ENCODE data around the gene KIAA0232. TPM values are rescaled to one million over a fixed set of nuclear protein-coding genes. Genes with fewer than 3 reads are reported as not detected.
A peak's percentile ranks its signal among the peaks of the same experiment; 100 is the strongest.
"Not testable (repeated sequence)": the region's sequence is repeated elsewhere in the genome, so short reads cannot be mapped to it uniquely, and the experiment has no call there.

Gene KIAA0232
- total RNA-seq, 1 experiment from 2014 or later: 8.5 TPM

DNA sequence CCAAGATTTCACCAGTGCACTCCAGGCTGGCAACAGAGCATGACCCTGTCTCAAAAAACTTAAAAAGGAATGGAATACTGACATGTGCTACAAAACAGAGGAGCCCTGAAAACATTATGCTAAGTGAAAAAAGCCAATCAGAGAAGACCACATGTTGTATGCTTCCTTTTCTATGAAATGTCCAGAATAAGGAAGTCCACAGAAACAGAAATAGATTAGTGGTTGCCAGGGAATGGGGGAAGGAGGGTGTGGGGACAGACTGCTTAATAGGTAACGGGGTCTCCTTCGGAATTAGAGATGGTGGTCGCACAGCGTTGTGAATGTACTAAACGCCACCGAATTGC, 30.1 kb upstream of the KIAA0232 start:
- in situ Hi-C loops (cut with HindIII; ENCODE audit: low pct_unique_long_range_greater_than_20kb, low sequenced_read_pairs): no loop called here
- no peak for DNase-seq (ENCODE audit: low read depth, low spot score)

DNA sequence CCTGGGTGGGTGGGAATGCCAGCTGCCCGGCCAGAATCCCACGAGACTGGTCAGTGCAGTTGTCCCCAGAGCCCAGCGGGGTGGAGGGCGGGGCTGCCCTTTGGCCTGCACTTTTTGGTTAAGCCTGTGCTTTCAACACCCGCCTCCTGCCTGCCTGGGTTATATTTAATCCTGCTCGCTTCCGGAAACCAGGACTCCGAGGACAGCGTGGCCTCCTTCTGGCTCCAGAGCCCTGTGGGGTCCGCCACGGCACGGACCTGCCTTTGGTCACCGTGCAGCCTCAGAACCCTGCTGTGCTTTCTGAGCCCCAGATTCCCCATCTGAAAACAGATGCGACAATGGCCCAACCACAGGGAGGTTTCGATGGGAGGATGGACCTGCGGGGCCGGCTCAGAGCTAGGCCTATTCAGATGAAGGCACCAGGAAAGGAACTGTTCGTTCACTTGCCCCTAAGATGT, 29.4 kb upstream of the KIAA0232 start:
- in situ Hi-C loops (cut with HindIII; ENCODE audit: low pct_unique_long_range_greater_than_20kb, low sequenced_read_pairs): no loop called here
- DNase-seq (ENCODE audit: low read depth, low spot score): no peak

DNA sequence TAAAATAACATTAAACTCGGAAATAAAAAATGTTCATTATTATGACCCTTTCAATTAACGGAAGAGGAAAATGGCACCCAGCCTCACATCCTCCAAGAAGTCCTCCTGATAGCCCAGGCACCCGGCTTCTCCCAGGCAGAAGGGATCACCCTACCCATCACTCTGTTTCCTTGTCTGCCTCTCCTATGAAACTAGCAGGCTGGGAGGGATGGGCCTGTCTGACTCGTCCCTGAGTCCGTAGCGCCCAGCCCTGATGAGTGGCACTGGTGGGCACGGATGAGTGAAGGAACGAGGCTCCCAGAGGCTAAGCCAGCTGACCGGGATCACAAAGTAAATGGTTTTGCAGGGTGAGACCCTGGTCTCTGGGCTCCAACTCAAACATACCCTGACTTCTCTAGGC, 28.6 kb upstream of the KIAA0232 start:
- in situ Hi-C loops (cut with HindIII; ENCODE audit: low pct_unique_long_range_greater_than_20kb, low sequenced_read_pairs): no loop called here
- DNase-seq (ENCODE audit: low read depth, low spot score): no peak

DNA sequence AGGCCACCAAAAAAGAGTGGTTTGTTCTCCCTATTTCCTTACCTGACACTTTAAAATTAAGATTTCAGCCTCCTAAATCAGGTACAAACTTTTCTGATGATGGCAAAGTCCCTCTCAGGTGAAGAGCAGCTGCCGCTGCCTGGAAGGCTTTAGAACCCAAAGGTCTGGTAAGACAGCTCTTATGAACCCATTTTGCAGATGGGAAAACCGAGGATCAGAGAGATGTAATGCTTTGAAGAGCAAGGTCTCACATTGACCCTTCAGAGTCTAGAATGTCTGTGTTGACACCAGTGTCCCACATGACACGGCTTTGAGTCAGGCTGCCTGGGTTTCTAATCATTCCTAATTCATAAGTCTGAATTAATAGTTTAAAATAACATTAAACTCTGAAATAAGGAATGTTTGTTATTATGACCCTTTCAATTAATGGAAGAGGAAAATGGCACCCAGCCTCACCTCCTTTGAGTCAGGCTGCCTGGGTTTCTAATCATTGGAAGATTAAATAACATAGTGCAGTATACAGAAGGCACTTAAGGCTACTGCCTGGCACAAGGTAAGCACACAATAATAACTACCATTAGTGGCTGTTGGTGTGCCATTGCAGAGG, 27.9 kb upstream of the KIAA0232 start:
- DNase-seq (ENCODE audit: low read depth, low spot score): no peak
- in situ Hi-C loops (cut with HindIII; ENCODE audit: low pct_unique_long_range_greater_than_20kb, low sequenced_read_pairs): no loop called here

DNA sequence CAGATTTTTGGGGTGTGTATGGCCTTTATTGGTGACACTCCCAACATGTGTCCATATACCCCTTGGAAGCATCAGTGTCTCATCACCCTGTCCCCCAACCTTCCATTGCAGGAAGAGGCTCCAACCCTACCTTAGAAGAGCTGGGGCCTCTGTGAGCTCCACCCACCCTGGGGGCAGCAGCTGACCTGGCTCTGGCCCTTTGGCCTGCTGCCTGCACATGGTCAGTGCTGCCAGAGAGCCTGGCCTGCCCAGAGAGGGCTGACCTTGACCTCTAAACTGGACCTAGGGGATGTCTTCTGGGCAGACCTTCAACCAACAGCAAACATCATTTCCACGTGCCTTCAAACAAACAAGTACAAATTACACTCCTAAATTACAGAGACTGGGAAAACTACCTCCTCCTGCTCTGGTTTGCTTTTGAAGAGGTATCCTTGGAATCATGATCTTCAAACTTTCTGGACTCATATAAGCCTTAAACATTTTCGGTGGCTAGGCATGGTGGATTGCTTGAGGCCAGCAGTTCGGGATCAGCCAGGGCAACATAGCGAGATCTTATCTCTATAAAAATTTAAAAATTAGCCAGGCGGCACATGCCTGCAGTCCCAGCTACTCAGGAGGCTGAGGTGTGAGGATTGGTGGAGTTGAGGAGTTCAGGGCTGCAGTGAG, 27.3 kb upstream of the KIAA0232 start:
- DNase-seq (ENCODE audit: low read depth, low spot score): no peak
- in situ Hi-C loops (cut with HindIII; ENCODE audit: low pct_unique_long_range_greater_than_20kb, low sequenced_read_pairs): no loop called here

DNA sequence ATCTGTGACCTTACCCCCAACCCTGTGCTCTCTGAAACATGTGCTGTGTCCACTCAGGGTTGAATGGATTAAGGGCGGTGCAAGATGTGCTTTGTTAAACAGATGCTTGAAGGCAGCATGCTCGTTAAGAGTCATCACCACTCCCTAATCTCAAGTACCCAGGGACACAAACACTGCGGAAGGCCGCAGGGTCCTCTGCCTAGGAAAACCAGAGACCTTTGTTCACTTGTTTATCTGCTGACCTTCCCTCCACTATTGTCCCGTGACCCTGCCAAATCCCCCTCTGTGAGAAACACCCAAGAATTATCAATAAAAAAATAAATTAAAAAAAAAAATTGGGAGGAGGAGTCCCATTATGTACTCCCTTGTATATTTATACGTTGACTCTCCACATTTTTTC, 26.2 kb upstream of the KIAA0232 start:
- DNase-seq (ENCODE audit: low read depth, low spot score); in situ Hi-C loops (cut with HindIII; ENCODE audit: low pct_unique_long_range_greater_than_20kb, low sequenced_read_pairs): not testable (repeated sequence)

DNA sequence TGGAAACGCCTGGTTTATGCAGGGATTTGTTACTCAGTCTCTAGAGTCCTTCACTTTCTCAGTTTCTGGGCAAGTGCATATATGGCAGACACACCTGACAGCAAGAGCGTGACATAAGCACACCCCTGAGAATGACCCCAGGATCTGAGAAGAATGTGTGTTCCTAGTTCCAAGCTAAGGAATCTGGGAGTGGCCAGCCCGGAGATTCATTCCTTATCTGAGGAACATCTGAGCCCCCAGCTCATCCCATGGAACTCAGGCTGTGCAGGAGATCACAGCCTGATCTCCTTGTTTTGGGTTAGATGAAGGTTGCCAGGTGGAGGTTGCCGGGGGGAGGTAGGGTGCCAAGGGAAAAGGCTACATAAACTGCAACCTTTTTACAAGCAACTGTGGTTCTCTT, 23.8 kb upstream of the KIAA0232 start:
- in situ Hi-C loops (cut with HindIII; ENCODE audit: low pct_unique_long_range_greater_than_20kb, low sequenced_read_pairs): no loop called here
- no peak for DNase-seq (ENCODE audit: low read depth, low spot score)

DNA sequence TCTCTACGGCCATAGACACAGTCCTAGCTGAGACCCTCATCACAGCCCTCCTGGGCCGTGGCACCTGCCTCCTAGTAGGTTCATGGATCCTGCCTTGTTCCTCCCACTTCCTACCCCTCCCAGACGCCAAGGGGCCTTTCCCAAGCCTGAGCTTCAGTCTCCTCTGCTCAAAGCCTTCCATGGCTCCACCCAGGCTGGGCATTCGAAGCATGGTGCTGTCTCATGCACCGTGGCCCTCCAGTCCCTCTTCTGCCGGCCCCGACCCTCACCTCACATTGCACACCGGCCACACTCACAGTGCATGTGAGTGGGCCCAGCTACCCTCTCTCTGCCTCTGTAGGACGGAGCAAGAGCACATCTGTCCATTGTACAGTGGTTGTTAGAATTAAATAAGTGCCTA, 21.7 kb upstream of the KIAA0232 start:
- DNase-seq (ENCODE audit: low read depth, low spot score): no peak
- in situ Hi-C loops (cut with HindIII; ENCODE audit: low pct_unique_long_range_greater_than_20kb, low sequenced_read_pairs): no loop called here

DNA sequence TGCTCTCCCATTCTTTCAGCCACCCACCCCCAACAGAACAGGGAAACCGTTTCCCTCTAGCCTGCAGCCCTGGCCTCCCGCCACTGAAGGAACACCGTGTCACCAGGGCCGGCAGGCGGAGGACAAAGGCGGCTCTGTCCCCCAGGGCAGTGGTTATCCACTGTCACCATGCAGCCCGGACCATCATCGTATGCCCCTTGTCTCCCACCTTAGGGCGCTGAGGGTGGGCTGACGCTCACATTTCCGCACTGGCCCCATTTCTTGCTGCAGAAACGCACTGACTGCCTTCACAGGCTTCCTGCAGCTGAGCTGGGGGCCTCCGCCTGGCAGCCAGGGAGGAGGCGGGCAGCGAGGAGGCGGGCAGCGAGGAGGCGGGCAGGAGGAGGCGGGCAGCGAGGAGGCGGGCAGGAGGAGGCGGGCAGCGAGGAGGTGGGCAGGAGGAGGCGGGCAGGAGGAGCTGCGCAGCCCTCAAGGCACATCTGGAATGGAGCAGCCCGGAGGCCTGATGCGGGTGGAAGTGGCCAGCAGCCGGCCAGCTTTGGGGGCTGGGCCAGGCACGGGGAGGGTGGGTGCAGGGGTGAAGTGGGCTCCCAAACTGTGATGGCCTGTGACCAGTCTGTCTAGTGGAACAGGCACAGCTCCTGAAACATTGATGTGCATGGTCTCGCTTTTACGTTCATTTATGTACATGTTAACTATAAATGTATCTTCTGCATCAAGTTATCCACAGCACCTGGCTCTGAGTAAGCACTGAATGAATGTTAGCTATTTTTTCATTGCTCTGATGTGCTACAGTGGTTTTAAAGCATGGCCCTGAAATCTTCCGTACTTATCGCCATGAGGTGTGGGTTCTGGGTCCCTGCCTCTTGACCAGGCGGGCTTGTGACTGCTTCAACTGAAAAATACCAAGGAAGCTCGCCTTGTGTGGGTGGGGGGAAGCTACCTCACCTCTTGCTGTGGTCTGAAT, 20.6 kb upstream of the KIAA0232 start:
- in situ Hi-C loops (cut with HindIII; ENCODE audit: low pct_unique_long_range_greater_than_20kb, low sequenced_read_pairs): no loop called here
- DNase-seq (ENCODE audit: low read depth, low spot score): no peak

DNA sequence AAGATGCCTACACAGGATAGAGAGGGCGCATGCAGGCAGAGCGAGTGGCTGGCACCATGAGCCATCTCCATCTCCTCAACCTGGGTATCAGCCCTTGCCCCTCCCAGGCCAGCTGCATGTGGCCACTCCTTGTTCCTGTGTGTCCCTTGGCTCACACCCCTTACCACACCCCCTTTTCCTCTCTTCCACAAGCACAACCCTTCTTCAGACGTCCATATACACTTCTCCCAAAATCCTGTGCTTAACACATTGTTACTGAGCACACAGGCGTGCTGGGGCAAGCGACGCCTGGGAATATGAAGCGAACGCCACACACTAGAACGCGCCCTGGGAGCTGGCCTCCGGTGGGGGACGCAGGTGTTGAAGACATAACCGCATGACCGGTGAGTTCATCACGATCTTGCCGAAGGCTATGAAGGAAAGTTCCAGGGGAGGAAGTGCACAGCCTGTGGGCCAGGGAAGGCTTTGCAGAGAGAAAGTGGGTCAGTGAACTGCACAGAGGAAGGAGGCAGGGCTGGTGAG, 19.1 kb upstream of the KIAA0232 start:
- DNase-seq (ENCODE audit: low read depth, low spot score): peak; percentile 29
- in situ Hi-C loops (cut with HindIII; ENCODE audit: low pct_unique_long_range_greater_than_20kb, low sequenced_read_pairs): no loop called here

DNA sequence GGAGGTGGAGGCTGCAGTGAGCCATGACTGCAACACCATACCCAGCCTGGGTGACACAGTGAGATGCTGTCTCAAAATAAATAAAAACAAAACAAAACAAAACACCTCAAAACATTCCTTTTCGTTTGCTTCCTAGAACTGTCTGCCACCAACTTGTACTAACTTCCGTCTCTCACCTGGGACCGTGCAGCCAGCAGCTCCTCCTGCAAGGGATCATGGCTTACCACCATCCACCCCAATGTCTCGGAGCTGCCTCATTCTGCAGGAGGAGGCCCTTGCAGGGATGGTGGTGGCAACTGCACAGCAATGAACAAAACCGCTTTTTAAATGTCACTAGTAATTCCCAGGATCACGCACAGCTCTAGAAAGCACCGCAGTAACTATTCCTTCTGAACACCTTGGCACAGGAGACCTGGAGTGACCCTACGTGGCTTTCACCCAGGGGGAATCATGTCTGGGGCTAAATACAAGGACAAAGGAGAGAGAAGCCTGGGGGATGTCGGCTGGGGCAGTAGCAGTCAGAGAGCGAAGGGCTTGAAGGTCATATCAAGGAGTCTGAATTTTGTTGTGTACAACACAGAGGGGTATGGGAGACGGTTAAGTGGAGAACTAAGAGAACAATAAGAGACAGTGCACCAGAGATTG, 17.4 kb upstream of the KIAA0232 start:
- in situ Hi-C loops (cut with HindIII; ENCODE audit: low pct_unique_long_range_greater_than_20kb, low sequenced_read_pairs): no loop called here
- no peak for DNase-seq (ENCODE audit: low read depth, low spot score)

DNA sequence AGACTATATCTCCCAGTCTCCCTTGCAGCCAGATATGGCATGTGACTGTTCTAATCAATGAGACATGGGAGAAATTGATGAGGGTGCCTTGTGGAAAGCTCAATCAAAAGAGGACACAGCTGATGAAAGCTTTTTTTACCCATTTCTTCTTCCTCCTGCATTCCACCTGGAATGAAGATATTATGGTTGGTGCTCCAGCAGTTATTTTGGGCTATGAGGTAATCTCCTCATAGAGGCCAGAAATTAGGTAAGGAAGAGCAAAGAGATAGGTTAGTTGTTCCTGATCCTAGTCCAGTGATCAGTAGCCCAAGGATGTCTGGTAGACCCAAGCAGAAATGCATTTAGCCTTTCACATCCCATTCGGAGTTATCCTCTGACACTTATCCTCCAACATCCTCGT, 16.8 kb upstream of the KIAA0232 start:
- no peak for DNase-seq (ENCODE audit: low read depth, low spot score)
- in situ Hi-C loops (cut with HindIII; ENCODE audit: low pct_unique_long_range_greater_than_20kb, low sequenced_read_pairs): no loop called here

DNA sequence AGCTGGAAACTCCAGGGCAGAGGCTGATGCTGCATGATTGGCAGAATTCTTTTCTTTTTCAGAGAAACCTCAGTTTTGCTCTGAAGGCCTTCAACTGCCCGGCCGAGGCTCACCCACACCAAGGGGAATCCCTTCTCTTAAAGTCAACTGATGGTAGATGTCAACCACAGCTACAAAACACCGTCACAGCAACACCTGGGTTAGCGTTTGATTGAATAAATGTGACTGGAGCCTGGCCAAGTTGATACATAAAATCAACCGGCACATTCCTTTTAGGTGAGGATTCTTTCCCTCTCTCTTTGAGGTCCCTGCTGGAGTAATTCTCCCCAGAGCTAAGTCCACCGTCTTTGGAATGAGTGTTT, 15.2 kb upstream of the KIAA0232 start:
- no peak for DNase-seq (ENCODE audit: low read depth, low spot score)
- in situ Hi-C loops (cut with HindIII; ENCODE audit: low pct_unique_long_range_greater_than_20kb, low sequenced_read_pairs): no loop called here

DNA sequence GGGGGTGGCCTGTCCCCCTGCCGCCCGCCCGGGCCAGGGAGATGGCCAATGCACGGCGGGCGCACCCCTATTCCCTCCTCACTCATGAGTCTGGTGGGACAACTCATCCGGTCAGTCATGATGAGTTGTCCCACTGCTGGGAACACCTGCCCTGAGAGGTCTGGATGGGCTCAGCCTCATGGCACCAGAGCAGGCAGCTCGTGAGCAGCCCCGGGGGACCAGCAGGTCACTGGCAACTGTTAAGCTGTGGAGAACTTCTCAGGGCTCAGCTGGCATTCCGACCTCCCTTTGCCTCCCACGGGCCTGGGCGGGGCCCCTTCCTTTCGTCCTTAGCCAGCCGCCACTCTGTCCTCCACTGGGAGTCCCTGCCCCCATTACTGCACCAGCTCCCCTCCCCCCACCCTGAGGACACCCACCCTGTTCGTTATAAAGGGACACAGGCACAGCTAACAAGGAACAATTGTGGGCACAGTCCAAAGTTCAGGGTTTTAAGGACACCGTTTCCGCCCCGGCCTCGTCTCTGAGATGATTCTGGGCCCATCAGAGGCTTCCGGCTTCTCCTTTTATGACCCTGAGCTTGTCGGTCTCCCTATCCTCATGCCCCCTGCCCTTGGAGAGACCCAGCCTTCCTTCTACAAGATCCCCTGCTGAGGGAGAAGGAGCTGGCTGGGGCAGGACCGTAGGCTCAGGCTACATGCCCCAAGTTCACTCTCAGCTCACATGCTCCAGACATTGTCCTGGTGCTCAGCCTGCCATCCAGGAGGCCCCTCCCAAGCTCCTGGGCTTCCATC, 14.6 kb upstream of the KIAA0232 start:
- in situ Hi-C loops (cut with HindIII; ENCODE audit: low pct_unique_long_range_greater_than_20kb, low sequenced_read_pairs): no loop called here
- no peak for DNase-seq (ENCODE audit: low read depth, low spot score)

DNA sequence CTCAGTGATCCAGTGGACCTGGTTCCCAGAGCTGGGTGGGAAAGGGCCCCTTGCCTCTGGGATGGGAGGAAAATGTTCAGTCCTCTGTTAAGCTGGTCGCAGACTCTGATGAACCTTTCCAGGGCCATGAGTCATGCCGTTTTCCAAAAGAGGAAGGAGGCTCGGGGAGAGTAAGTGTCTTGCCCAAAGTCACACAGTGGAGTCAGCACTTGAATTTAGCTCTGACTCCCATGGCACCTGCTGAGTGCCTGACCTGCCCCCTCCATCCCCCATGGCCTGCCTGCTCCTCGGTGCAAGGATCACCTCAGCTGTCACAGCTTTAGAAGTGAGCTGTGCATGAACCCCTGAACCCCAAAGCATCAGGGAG, 14.0 kb upstream of the KIAA0232 start:
- DNase-seq (ENCODE audit: low read depth, low spot score): no peak
- in situ Hi-C loops (cut with HindIII; ENCODE audit: low pct_unique_long_range_greater_than_20kb, low sequenced_read_pairs): no loop called here

DNA sequence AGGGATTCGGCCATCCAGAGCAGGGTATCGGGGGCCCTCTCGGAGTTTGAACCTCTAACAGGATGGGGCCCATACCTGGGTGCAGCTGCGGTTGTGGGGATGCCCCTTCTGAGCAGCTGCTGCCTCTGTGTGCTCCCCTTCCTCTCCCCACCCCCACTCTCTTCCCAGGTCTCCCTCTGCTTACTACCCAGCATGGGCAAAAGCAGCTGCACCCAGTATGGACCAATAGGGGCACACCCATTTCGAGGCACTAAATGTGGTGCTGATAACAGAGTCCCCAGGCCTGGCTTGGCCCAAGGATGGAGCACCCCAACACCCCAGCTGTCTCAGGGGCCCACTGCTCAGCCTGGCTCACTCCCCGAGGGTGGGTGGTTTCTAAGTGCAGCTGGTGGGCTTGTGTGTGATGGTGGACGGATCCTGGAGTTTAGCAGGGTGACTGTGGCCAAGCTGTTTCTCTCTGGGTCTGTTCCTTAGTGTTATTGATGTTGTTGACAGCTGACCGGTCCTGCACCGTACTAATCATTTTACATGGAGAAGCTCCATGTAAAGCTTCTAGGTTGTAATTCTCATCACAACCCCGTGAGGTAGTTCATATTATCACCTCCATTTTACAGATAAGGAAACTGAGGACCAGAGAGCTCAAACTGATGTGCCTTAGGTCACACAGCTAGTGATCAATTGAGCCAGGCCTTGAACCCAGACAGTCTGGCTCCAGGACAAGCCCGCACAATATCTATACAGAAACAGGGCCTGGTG, 13.1 kb upstream of the KIAA0232 start:
- DNase-seq (ENCODE audit: low read depth, low spot score): no peak
- in situ Hi-C loops (cut with HindIII; ENCODE audit: low pct_unique_long_range_greater_than_20kb, low sequenced_read_pairs): no loop called here

DNA sequence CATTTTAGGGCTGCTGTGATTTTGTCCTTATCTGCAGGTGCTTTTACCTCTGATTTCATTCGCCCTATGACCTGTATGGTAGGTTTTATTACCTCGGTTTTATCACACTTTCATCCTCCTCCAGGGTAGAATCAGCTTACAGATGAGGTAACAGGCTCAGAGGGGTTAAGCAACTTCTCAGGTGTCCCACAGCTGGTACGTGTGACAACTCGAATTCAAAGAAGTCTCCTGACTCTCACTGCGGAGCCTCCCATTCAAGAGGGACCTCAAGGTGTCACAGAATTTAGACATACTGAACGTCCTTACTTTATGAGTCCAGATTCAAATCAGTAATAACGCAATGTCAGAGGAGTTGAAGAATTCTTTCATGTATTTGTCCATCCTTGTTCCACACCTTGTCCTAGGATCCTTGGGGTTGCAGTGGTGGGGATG, 12.5 kb upstream of the KIAA0232 start:
- DNase-seq (ENCODE audit: low read depth, low spot score): no peak

More for the DNA sequence above, 12.5 kb upstream of the KIAA0232 start:
- in situ Hi-C loops (cut with HindIII; ENCODE audit: low pct_unique_long_range_greater_than_20kb, low sequenced_read_pairs): no loop called here
